Stomach (tissue), 9 donors: Measurements from ENCODE around the gene RAB4B. TPM values are rescaled to one million over a fixed set of nuclear protein-coding genes. Genes with fewer than 3 reads are reported as not detected.
A peak's percentile ranks its signal among the peaks of the same experiment; 100 is the strongest.

Experiments used
- DNase-seq, 2 donors: peaks; one replicate each; pipeline versions ENCODE4 v3.0.0 to v3.0.0-alpha.2; 2013 to 2019
- H3K27ac ChIP-seq, 5 donors: fragments of 200-600 bp in 4 of 5; sonication (generic) in 4 of 5; one replicate each; pipeline ENCODE4 v1.5.1; 2013 to 2019; ENCODE audit warnings: mild to moderate bottlenecking in 1 of 5, moderate library complexity in 1 of 5
- H3K27me3 ChIP-seq, 3 donors: fragments of 200-600 bp; sonication (generic); one replicate each; pipeline ENCODE4 v1.5.1; 2017 to 2019; ENCODE audit warnings: mixed run types in 1 of 3
- H3K36me3 ChIP-seq, 4 donors: fragments of 200-600 bp; sonication (generic); 1 replicate in 3 of 4; 2 replicates in 1 of 4; pipeline ENCODE4 v1.5.1; 2016 to 2019
- H3K4me1 ChIP-seq, 4 donors: fragments of 200-600 bp; sonication (generic); one replicate each; pipeline ENCODE4 v1.5.1; 2016 to 2019
- H3K4me3 ChIP-seq, 4 donors: fragments of 200-600 bp; sonication (generic) in 3 of 4; one replicate each; pipeline ENCODE4 v1.5.1; 2016 to 2019; ENCODE audit warnings: mild to moderate bottlenecking in 1 of 4
- H3K9me3 ChIP-seq, 4 donors: fragments of 200-600 bp; sonication (generic); one replicate each; pipeline ENCODE4 v1.5.1; 2016 to 2019
- CTCF ChIP-seq, 7 experiments: fragments of 450-650 bp in 4 of 7; fragments of 200-600 bp in 3 of 7; sonication (generic) in 3 of 7; IDR thresholded peaks; one replicate each; pipeline ENCODE4 v1.5.1; 2016 to 2019; ENCODE audit warnings: antibody characterized with exemption in 7 of 7, control low read depth in 2 of 7, mild to moderate bottlenecking in 1 of 7
- EP300 ChIP-seq: sonication (generic); formaldehyde crosslinking; IDR thresholded peaks from one replicate; pipeline ENCODE4 v1.6.1; 2017; ENCODE audit warnings: antibody characterized with exemption
- POLR2A ChIP-seq, 4 donors: fragments of 450-650 bp; IDR thresholded peaks; one replicate each; pipeline ENCODE4 v1.6.1; 2016; ENCODE audit warnings: antibody characterized with exemption in 4 of 4, control low read depth in 2 of 4, mild to moderate bottlenecking in 1 of 4, moderate library complexity in 1 of 4
- POLR2AphosphoS5 ChIP-seq, 3 donors: sonication (generic); formaldehyde crosslinking; IDR thresholded peaks; one replicate each; pipeline ENCODE4 v1.6.1; 2016; ENCODE audit warnings: antibody characterized with exemption in 3 of 3
- WGBS, 5 donors: extraction: QIAGEN DNeasy Blood & Tissue Kit in 3 of 5; methylation state at CpG; one replicate each; pipeline versions ENCODE4 v1.1.5 to v1.1.7; 2013 to 2018; 5-methylcytosine and 5-hydroxymethylcytosine counted together
- intact Hi-C: fragments of 100-400 bp; cut with DNase I; formaldehyde crosslinking; loops from one replicate; pipeline ENCODE4 v1.15.1; 2023; ENCODE audit warnings: low total_unique reads
- polyA plus RNA-seq, 3 donors: library from polyadenylated mRNA; stranded (reverse); fragments of 200-250 nt; gene quantifications; one replicate each; pipeline ENCODE4 v1.2.3, GENCODE V29; 2013
- total RNA-seq, 5 donors: library from RNA; depleted of rRNA; stranded (reverse); fragments of >200 nt; gene quantifications; one replicate each; pipeline versions ENCODE4 v1.1.0 to v1.2.3, GENCODE V29; 2014 to 2016
- donor health status: healthy with polysubstance abuse.
- donor health status: Bipolar disorder and iron deficiency.
- donor health status: healthy.

RAB4B gene
- total and polyA plus RNA-seq, 8 donors = 10.3 to 53.7 (median 39.2) TPM; not detected in 1

- H3K27ac ChIP-seq = peak overlapping the region; percentile 48 to 86 (median 72)
- intact Hi-C loops = no loop called here
- DNase-seq = peak; percentile 60 to 76
Observed at GRCh38 chr19:40754611-40755247, 23.3 kb upstream of the RAB4B start.

GRCh38 chr19:40755248-40755624 lies 22.8 kb upstream of the RAB4B start:
- H3K27me3 ChIP-seq = no peaks in the 10 kb centered on the region
- TF ChIP-seq CTCF (IDR thresholded peaks at IDR 0.05) = no peak
- TF ChIP-seq POLR2A (IDR thresholded peaks at IDR 0.05) = no peak
- no peak for TF ChIP-seq POLR2AphosphoS5 (IDR thresholded peaks at IDR 0.05)
- TF ChIP-seq EP300 = no peak
- intact Hi-C loops = no loop called here
- no peak for DNase-seq
- WGBS, 5 donors = 77 to 92% (median 87%) methylated on average over 3 of the region's 3 CpGs
- H3K4me1 ChIP-seq = peaks cover 29 to 58% (median 55%) of the 10 kb centered on the region in 4 donors
- H3K27ac ChIP-seq = peak overlapping the region in 3 of 5 donors; percentile 72 to 86 (median 77)
- peaks cover 34 to 53% (median 50%) of the 10 kb centered on the region in 4 donors for H3K36me3 ChIP-seq
- H3K4me3 ChIP-seq = peak overlapping the region in 1 of 4 donors; percentile 38
- H3K9me3 ChIP-seq = no peaks in the 10 kb centered on the region

More at GRCh38 chr19:40754611-40755247, 23.3 kb upstream of the RAB4B start:
- 52 to 58% (median 53%) methylated on average over 9 of the region's 9 CpGs for WGBS, 5 donors
- Histone ChIP-seq H3K4me3 (peak overlapping the region in 3 of 4 donors; percentile 9 to 38 (median 22)), H3K27me3 (no peaks in the 10 kb centered on the region), H3K36me3 (peaks cover 29 to 48% (median 45%) of the 10 kb centered on the region in 4 donors), H3K9me3 (no peaks in the 10 kb centered on the region), H3K4me1 (peaks cover 30 to 61% (median 58%) of the 10 kb centered on the region in 4 donors)
- TF ChIP-seq POLR2AphosphoS5 (IDR thresholded peaks at IDR 0.05) (peak in 1 of 3 donors; percentile 6), EP300 (no peak)

- DNase-seq = no peak
- H3K27me3 ChIP-seq = no peaks in the 10 kb centered on the region
- TF ChIP-seq EP300 = no peak
- TF ChIP-seq POLR2A (IDR thresholded peaks at IDR 0.05) = no peak
- TF ChIP-seq CTCF (IDR thresholded peaks at IDR 0.05) = no peak
- TF ChIP-seq POLR2AphosphoS5 (IDR thresholded peaks at IDR 0.05) = no peak
- H3K4me3 ChIP-seq = peak overlapping the region in 1 of 4 donors; percentile 38
- 95 to 97% (median 96%) methylated on average over 7 to 8 of the region's 8 CpGs for WGBS, 5 donors
- intact Hi-C loops = no loop called here
- no peaks in the 10 kb centered on the region for H3K9me3 ChIP-seq
- H3K27ac ChIP-seq = peak overlapping the region in 1 of 5 donors; percentile 26
- peaks cover 29 to 58% (median 55%) of the 10 kb centered on the region in 4 donors for H3K4me1 ChIP-seq
- peaks cover 40 to 58% (median 55%) of the 10 kb centered on the region in 4 donors for H3K36me3 ChIP-seq
Observed at GRCh38 chr19:40755791-40756190, 22.3 kb upstream of the RAB4B start.

- H3K9me3 ChIP-seq = no peaks in the 10 kb centered on the region
- 70 to 85% (median 74%) methylated on average over 10 to 11 of the region's 11 CpGs for WGBS, 5 donors
- peaks cover 29 to 58% (median 53%) of the 10 kb centered on the region in 4 donors for H3K4me1 ChIP-seq
- peak overlapping the region in 1 of 4 donors; percentile 38 for H3K4me3 ChIP-seq
- H3K36me3 ChIP-seq = peaks cover 47 to 66% (median 64%) of the 10 kb centered on the region in 4 donors
- H3K27ac ChIP-seq = peak overlapping the region in 2 of 5 donors; percentile 17 to 26
- no peak for DNase-seq
- no peaks in the 10 kb centered on the region for H3K27me3 ChIP-seq
- TF ChIP-seq EP300 (no peak), POLR2A (IDR thresholded peaks at IDR 0.05) (no peak), POLR2AphosphoS5 (IDR thresholded peaks at IDR 0.05) (no peak), CTCF (IDR thresholded peaks at IDR 0.05) (no peak)
- intact Hi-C loops = no loop called here
Observed at GRCh38 chr19:40756502-40757110, 21.4 kb upstream of the RAB4B start.
